Common myeloid progenitor, CD34-positive (primary cell): Measurements from ENCODE around the gene IP6K2.
"Not testable (repeated sequence)": the region's sequence is repeated elsewhere in the genome, so short reads cannot be mapped to it uniquely, and the experiment has no call there.

Experiments
- CTCF ChIA-PET: fragments of 350-600 bp; sonication (Branson Sonifier 250); formaldehyde crosslinking; loops from one replicate; lab custom pipeline; 2021; ENCODE audit warnings: antibody characterized with exemption; lab: Charles Lee
- POLR2A ChIA-PET: fragments of 350-600 bp; sonication (Branson Sonifier 250); formaldehyde crosslinking; loops from one replicate; lab custom pipeline; 2021; ENCODE audit warnings: antibody characterized with exemption; lab: Charles Lee
- DNase-seq, 3 donors: peaks; one replicate each; pipeline versions ENCODE4 v3.0.0 to v3.0.0-alpha.2; 2013
- H3K27ac ChIP-seq, 2 experiments: 1 replicate in 1 of 2; 2 replicates in 1 of 2; pipeline ENCODE4 v1.7.0; 2013; ENCODE audit warnings: inconsistent platforms in 2 of 2, low read length in 2 of 2, mild to moderate bottlenecking in 2 of 2, low read depth in 1 of 2, moderate library complexity in 1 of 2; ENCODE audit not compliant: severe bottlenecking in 2 of 2, insufficient read depth in 1 of 2, poor library complexity in 1 of 2
- H3K27me3 ChIP-seq, 5 experiments: replicated peaks in 2 of 5; 1 replicate in 3 of 5; 2 replicates in 2 of 5; pipeline versions ENCODE4 v1.6.1 to v1.7.0; 2013; ENCODE audit warnings: low read length in 4 of 5, mild to moderate bottlenecking in 2 of 5, moderate library complexity in 2 of 5, inconsistent platforms in 1 of 5; ENCODE audit not compliant: insufficient read depth in 5 of 5, control insufficient read depth in 4 of 5
- H3K36me3 ChIP-seq, 4 experiments: 1 replicate in 2 of 4; 2 replicates in 2 of 4; pipeline versions ENCODE4 v1.6.1 to v1.7.0; 2013; ENCODE audit warnings: low read length in 3 of 4, control low read depth in 1 of 4, mild to moderate bottlenecking in 1 of 4; ENCODE audit not compliant: control insufficient read depth in 4 of 4, insufficient read depth in 4 of 4
- H3K4me1 ChIP-seq, 4 experiments: 1 replicate in 3 of 4; 2 replicates in 1 of 4; pipeline versions ENCODE4 v1.6.1 to v1.7.1; 2013; ENCODE audit warnings: low read length in 3 of 4, mild to moderate bottlenecking in 3 of 4, control low read depth in 1 of 4, inconsistent platforms in 1 of 4, moderate library complexity in 1 of 4; ENCODE audit not compliant: control insufficient read depth in 4 of 4, insufficient read depth in 4 of 4; ENCODE audit errors: control extremely low read depth in 1 of 4
- H3K4me3 ChIP-seq, 7 experiments: 1 replicate in 4 of 7; 2 replicates in 3 of 7; pipeline versions ENCODE4 v1.5.1 to v1.7.0; 2013; ENCODE audit warnings: mild to moderate bottlenecking in 7 of 7, low read length in 6 of 7, moderate library complexity in 6 of 7, inconsistent platforms in 2 of 7, low read depth in 2 of 7, control low read depth in 1 of 7; ENCODE audit not compliant: insufficient read depth in 4 of 7, control insufficient read depth in 1 of 7; ENCODE audit errors: extremely low read depth in 1 of 7
- H3K9me3 ChIP-seq, 5 experiments: 1 replicate in 4 of 5; 2 replicates in 1 of 5; pipeline versions ENCODE4 v1.6.1 to v1.7.1; 2013; ENCODE audit warnings: low read length in 4 of 5, mild to moderate bottlenecking in 2 of 5, inconsistent platforms in 1 of 5, low read depth in 1 of 5, moderate library complexity in 1 of 5; ENCODE audit not compliant: control insufficient read depth in 4 of 5, insufficient read depth in 2 of 5; ENCODE audit errors: control extremely low read depth in 1 of 5
- WGBS: methylation state at CpG from one replicate; pipeline ENCODE4 v1.1.5; 2013; ENCODE audit not compliant: insufficient coverage; 5-methylcytosine and 5-hydroxymethylcytosine counted together

Gene IP6K2

GRCh38 chr3:48733752-48734518 lies 16.9 kb upstream of the IP6K2 start:
- POLR2A ChIA-PET, H3K27me3 ChIP-seq, H3K4me3 ChIP-seq, H3K27ac ChIP-seq, H3K36me3 ChIP-seq, H3K4me1 ChIP-seq, H3K9me3 ChIP-seq, DNase-seq: not testable (repeated sequence)
- no CpG with 5 or more reads among the region's 53 CpGs for WGBS
- CTCF ChIA-PET, result interaction anchor here (0.9 kb wide), 1 partner anchor 7 kb away, joined by 4 read pairs; no protein-coding TSS in a partner anchor

- CTCF ChIA-PET, result interaction anchor here (1.3 to 1.5 kb wide), 3 partner anchors 12 to 22 kb away, joined by 3 read pairs; no protein-coding TSS in a partner anchor
- H3K9me3 ChIP-seq, result peaks cover 0 to 3% (median 0%) of the 10 kb centered on the region in 5 experiments
- H3K36me3 ChIP-seq, result no peaks in the 10 kb centered on the region
- POLR2A ChIA-PET, result no interaction called here
- H3K27me3 ChIP-seq, result no peaks in the 10 kb centered on the region
- H3K4me1 ChIP-seq, result no peaks in the 10 kb centered on the region
- H3K4me3 ChIP-seq, result no peak overlapping the region
- no peak overlapping the region for H3K27ac ChIP-seq
- WGBS, result 99% methylated on average over 7 of the region's 8 CpGs
- no peak for DNase-seq
Measured at GRCh38 chr3:48727511-48727910, 10.5 kb upstream of the IP6K2 start.

GRCh38 chr3:48725185-48725855 lies 8.3 kb upstream of the IP6K2 start:
- H3K27me3 ChIP-seq, H3K27ac ChIP-seq, H3K4me3 ChIP-seq, H3K4me1 ChIP-seq, POLR2A ChIA-PET, CTCF ChIA-PET, H3K36me3 ChIP-seq, H3K9me3 ChIP-seq, DNase-seq: not testable (repeated sequence)
- WGBS, result 95% methylated on average over 8 of the region's 8 CpGs

DNA sequence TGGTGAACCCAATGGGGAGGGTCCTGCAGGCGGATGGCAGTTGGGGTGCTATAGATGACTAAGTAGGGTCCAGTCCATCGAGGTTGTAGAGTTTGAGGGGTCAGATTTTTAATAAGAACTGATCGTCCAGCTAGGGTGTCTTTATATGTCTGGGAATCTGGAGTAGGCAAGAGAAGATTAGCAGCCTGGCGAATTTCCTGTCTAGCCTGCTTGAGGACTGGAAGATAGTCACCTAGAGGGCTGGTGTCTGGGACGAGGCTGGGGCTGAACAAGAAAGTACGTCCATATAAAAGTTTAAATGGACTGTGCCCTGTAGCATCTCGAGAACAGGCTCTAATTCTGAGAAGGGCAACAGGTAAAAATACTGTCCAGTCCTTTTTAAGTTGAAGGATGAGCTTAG lies 6.7 kb upstream of the IP6K2 start:
- Histone ChIP-seq H3K27ac (no peak overlapping the region), H3K36me3 (no peaks in the 10 kb centered on the region), H3K27me3 (no peaks in the 10 kb centered on the region), H3K9me3 (peaks cover 0 to 3% (median 0%) of the 10 kb centered on the region in 5 experiments), H3K4me1 (no peaks in the 10 kb centered on the region), H3K4me3 (no peak overlapping the region)
- no peak for DNase-seq
- ChIA-PET POLR2A (no interaction called here), CTCF (no interaction called here)
- 96% methylated on average over 7 of the region's 7 CpGs for WGBS

DNA sequence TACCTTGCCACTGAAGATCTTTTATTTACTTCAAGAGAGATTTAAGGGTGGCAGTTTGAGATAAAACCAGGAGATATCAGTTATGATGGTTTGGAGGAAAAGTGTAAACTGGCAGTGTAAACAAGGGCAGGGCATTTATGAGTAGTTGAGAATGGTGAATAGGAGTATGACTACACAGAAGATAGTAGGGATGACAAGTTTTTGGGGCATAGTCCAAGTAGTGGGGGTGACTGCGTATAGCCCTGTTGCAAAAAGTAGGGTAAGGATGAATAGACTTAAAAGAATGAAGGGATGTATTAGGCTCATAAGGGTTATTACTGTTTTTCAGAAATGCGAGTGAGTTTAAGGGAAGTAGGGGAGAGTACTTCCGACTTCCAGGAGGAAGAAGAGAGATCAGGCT lies 6.3 kb upstream of the IP6K2 start:
- H3K27ac ChIP-seq, POLR2A ChIA-PET, CTCF ChIA-PET, H3K9me3 ChIP-seq, H3K4me3 ChIP-seq, H3K36me3 ChIP-seq, H3K27me3 ChIP-seq, DNase-seq, H3K4me1 ChIP-seq: not testable (repeated sequence)
- 90% methylated on average over 3 of the region's 3 CpGs for WGBS

DNA sequence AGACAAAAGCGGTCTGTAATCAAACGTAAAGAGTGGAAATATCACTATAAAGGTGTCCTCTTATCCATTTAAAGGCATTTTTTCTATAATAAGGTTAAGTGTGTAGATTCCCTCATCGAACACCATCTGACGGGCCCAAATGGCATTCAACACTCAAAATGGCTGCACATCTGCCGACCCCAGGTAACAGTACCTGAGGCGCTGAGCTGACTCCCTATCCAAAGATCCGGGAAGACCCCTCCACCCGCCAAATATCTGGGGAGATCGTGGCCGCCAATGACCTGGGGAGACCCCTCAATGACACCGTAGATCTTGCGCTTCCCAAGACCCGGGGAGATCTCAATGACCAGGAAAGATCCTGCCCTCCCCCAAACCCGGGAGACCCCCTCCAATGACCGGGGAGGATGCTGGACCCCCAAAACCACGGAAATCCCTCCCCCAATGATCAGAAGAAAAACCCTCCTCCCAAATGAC lies 476 bp downstream of the IP6K2 start:
- POLR2A ChIA-PET, result interaction anchor here (0.6 to 2.3 kb wide), 7 partner anchors 8 to 959 kb away, joined by 3 to 11 read pairs (median 3); partner anchors contain the start of gene ARIH2
- Histone ChIP-seq H3K4me1 (peaks cover 8 to 23% (median 9%) of the 10 kb centered on the region in 4 experiments), H3K4me3 (peak overlapping the region; percentile 92 to 100 (median 99)), H3K36me3 (peaks cover 3 to 25% (median 16%) of the 10 kb centered on the region in 4 experiments), H3K9me3 (no peaks in the 10 kb centered on the region), H3K27me3 (no peaks in the 10 kb centered on the region), H3K27ac (peak overlapping the region; percentile 99 to 100)
- 0% methylated on average over 9 of the region's 16 CpGs for WGBS
- DNase-seq, result peak; percentile 22 to 45 (median 43)
- CTCF ChIA-PET, result interaction anchor here (0.7 to 1.1 kb wide), 5 partner anchors 10 to 1278 kb away, joined by 3 to 4 read pairs (median 3); no protein-coding TSS in a partner anchor
